ENCODE results near the gene CAGE1.

DNA sequence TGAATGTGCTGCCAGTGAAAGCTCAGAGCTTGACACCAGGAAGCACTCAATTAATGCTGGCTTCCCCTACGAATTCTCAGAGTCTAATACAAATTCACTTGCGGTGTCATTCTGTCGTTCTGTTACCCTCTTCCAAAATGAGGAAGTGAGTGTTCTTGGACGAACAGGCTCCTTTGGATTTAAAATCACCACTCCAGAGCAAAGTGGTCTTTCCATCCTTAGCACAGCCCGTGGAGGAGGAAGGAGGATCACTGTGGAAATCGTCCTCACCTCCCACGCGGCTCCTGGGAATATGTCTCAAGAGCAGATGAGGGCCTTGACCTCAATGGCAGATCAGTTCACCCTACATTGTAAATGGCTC is 41.8 kb upstream of the CAGE1 start:
- TF ChIP-seq, protein P1, sequence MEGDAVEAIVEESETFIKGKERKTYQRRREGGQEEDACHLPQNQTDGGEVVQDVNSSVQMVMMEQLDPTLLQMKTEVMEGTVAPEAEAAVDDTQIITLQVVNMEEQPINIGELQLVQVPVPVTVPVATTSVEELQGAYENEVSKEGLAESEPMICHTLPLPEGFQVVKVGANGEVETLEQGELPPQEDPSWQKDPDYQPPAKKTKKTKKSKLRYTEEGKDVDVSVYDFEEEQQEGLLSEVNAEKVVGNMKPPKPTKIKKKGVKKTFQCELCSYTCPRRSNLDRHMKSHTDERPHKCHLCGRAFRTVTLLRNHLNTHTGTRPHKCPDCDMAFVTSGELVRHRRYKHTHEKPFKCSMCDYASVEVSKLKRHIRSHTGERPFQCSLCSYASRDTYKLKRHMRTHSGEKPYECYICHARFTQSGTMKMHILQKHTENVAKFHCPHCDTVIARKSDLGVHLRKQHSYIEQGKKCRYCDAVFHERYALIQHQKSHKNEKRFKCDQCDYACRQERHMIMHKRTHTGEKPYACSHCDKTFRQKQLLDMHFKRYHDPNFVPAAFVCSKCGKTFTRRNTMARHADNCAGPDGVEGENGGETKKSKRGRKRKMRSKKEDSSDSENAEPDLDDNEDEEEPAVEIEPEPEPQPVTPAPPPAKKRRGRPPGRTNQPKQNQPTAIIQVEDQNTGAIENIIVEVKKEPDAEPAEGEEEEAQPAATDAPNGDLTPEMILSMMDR (IDR thresholded peaks at IDR 0.05): no peak
- TF ChIP-seq EP300 (IDR thresholded peaks at IDR 0.05): no peak

All from tibial nerve (tissue), 4 donors.